SK-N-MC (cell line): ENCODE results near the gene HRCT1.

Experiments used
- EZH2 ChIP-seq: fragments of 200-600 bp; sonication (generic); IDR thresholded peaks from one replicate; pipeline ENCODE4 v1.6.1; 2017; ENCODE audit warnings: antibody characterized with exemption
- POLR2AphosphoS5 ChIP-seq: IDR thresholded peaks from 2 replicates; pipeline ENCODE4 v1.6.1; 2012; ENCODE audit warnings: mild to moderate bottlenecking, low read depth, low read length, borderline replicate concordance

DNA sequence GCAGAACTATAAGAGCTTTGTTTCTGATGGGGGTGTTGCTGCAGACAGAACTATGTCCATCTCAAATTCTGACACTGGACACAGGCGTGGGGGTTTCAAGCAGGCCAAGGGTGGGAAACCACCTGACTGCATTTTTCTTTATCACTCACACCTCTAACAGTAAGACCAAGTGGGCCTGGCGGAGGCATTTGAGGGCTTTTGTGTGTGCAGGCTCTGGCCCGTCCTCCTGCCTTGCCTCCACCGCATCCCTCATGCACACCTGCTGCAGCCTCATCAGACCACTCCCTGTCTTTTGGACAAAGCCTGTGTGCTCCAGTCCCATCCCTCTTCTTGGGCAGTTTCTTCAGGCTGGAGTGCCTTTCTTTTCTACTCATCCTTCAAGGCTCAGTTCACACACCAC lies 43.7 kb upstream of the HRCT1 start:
- no peak for TF ChIP-seq POLR2AphosphoS5
- TF ChIP-seq EZH2 = no peak
